ENCODE results near the gene VSTM5. TPM values are rescaled to one million over a fixed set of nuclear protein-coding genes. Genes with fewer than 3 reads are reported as not detected.

Gene VSTM5, protein sequence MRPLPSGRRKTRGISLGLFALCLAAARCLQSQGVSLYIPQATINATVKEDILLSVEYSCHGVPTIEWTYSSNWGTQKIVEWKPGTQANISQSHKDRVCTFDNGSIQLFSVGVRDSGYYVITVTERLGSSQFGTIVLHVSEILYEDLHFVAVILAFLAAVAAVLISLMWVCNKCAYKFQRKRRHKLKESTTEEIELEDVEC
- total RNA-seq (2021) (0.27 to 0.35 TPM (median 0.32 TPM) in 3 replicates), Bru-seq, nascent RNA (percentile 23 among the genes with signal in this experiment)
- long read RNA-seq, experiment 1, partial matches to known transcripts, result 0 of 2 reads
- long read RNA-seq, experiment 1, other reads (novel, unspliced or antisense), result 0 of 2 reads
- long read RNA-seq, experiment 2, result 0 reads
- long read RNA-seq, experiment 3, result 0 reads

DNA sequence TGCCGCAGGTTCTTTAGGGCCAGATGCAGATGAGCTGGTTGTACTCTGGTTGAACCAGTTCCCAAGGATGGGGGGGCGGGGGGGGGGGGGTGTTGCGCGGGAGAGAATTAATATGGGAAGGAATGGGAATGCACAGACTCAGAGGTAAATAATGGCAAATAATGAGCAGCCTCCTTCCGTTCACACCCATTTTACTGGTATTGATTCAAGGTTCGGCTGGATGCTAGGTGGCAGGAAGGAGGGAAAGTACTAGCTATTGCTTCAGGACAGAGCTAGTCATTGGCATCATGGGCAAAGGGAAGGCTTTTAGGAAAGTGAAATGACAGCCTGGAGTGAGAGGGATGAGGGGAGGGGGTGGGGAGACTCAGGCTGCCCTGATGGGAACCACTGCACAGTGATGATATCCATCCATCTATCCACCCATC, at the start of gene VSTM5:
TSS of gene VSTM5 (minus strand) at position 25 of the 425 bp plus-strand sequence. CDS start 116 bp downstream, outside the sequence.
- no peaks in the 10 kb centered on the region for H3K36me3 Mint-ChIP-seq
- H3K4me3 Mint-ChIP-seq, result peak within 1 kb of the TSS; percentile 58
- ChIA-PET CTCF (interaction anchor here (0.6 to 1.6 kb wide), 6 partner anchors 30 to 452 kb away, joined by 3 to 8 read pairs (median 4); no protein-coding TSS in a partner anchor), POLR2A (interaction anchor here (0.7 to 0.8 kb wide), 2 partner anchors 67 to 798 kb away, joined by 3 to 5 read pairs; partner anchors contain the start of gene MED17)
- H3K27me3 Mint-ChIP-seq (ENCODE audit: low read depth), result peaks cover 16% of the 10 kb centered on the region
- TF ChIP-seq, protein P1, sequence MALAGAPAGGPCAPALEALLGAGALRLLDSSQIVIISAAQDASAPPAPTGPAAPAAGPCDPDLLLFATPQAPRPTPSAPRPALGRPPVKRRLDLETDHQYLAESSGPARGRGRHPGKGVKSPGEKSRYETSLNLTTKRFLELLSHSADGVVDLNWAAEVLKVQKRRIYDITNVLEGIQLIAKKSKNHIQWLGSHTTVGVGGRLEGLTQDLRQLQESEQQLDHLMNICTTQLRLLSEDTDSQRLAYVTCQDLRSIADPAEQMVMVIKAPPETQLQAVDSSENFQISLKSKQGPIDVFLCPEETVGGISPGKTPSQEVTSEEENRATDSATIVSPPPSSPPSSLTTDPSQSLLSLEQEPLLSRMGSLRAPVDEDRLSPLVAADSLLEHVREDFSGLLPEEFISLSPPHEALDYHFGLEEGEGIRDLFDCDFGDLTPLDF (CRISPR knock-in tag; IDR thresholded peaks at IDR 0.05), result no peak
- TF ChIP-seq ERG (CRISPR knock-in tag; IDR thresholded peaks at IDR 0.05) (no peak), RELA (CRISPR knock-in tag; IDR thresholded peaks at IDR 0.05; ENCODE audit: borderline replicate concordance) (no peak), MYBL2 (CRISPR knock-in tag; IDR thresholded peaks at IDR 0.05) (no peak), SMAD4 (CRISPR knock-in tag; IDR thresholded peaks at IDR 0.05) (no peak), ZBTB21 (CRISPR knock-in tag; IDR thresholded peaks at IDR 0.05; ENCODE audit: borderline replicate concordance) (no peak), FOXJ3 (CRISPR knock-in tag; IDR thresholded peaks at IDR 0.05; ENCODE audit: borderline replicate concordance) (no peak), FOXK1 (CRISPR knock-in tag; IDR thresholded peaks at IDR 0.05) (no peak), OVOL2 (CRISPR knock-in tag; IDR thresholded peaks at IDR 0.05; ENCODE audit: borderline replicate concordance) (no peak)
- TF ChIP-seq, protein P2, sequence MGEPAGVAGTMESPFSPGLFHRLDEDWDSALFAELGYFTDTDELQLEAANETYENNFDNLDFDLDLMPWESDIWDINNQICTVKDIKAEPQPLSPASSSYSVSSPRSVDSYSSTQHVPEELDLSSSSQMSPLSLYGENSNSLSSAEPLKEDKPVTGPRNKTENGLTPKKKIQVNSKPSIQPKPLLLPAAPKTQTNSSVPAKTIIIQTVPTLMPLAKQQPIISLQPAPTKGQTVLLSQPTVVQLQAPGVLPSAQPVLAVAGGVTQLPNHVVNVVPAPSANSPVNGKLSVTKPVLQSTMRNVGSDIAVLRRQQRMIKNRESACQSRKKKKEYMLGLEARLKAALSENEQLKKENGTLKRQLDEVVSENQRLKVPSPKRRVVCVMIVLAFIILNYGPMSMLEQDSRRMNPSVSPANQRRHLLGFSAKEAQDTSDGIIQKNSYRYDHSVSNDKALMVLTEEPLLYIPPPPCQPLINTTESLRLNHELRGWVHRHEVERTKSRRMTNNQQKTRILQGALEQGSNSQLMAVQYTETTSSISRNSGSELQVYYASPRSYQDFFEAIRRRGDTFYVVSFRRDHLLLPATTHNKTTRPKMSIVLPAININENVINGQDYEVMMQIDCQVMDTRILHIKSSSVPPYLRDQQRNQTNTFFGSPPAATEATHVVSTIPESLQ (CRISPR knock-in tag; IDR thresholded peaks at IDR 0.05), result no peak
- no peaks in the 10 kb centered on the region for H3K9me3 Mint-ChIP-seq
- no peak for ATAC-seq
- no peak within 1 kb of the TSS for H3K27ac Mint-ChIP-seq
- peaks cover 19% of the 10 kb centered on the region for H3K4me1 Mint-ChIP-seq
- DNase-seq (ENCODE audit: low spot score), result no peak

DNA sequence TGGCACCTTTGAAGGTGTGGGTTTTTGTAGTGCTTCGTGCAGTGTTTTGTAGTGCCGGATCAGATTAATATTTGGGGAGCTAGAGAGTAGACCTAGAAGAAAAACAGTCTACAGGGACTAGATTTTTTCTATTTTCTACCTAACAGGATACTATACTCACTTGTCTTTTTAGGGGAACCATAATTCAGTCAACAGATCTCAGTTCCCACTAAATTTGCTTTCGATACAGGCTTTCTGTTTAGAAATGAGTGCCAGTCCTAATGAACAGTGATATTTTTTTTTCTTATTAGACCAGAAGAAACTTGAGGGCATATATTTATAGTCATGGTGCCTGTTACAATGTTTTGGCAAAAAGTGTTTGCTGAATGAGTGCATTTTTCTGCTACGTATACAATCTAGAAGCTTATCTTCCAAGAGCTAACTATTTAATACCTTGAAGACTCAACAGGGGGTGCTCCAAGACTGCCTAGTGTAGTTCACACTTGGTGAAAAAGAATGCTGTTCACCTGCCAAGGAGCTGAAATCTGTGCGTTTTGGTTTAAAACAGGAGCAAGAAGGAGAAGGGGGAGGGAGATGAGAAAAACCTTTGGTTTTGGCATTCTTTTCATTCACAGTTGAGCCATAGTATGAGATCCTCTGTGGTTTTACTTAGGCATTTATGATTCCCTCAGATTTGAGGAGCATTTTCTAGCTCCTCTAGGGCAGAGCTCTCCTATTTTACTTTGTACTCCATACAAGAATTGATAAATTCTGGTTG, 44.9 kb upstream of the VSTM5 start:
- peak; percentile 20 for DNase-seq (ENCODE audit: low spot score)
- TF ChIP-seq HMGXB4 (CRISPR knock-in tag; IDR thresholded peaks at IDR 0.05) (no peak), MXD4 (CRISPR knock-in tag; IDR thresholded peaks at IDR 0.05; ENCODE audit: borderline replicate concordance) (no peak), AR (CRISPR knock-in tag; IDR thresholded peaks at IDR 0.05) (no peak), MAX (CRISPR knock-in tag; IDR thresholded peaks at IDR 0.05) (no peak), ZNF121 (CRISPR knock-in tag; IDR thresholded peaks at IDR 0.05) (no peak), ZNF512 (CRISPR knock-in tag; IDR thresholded peaks at IDR 0.05; ENCODE audit: borderline replicate concordance) (no peak), ZNF423 (CRISPR knock-in tag; IDR thresholded peaks at IDR 0.05) (no peak), ZNF263 (CRISPR knock-in tag; IDR thresholded peaks at IDR 0.05; ENCODE audit: low read depth) (no peak), ZNF317 (CRISPR knock-in tag; IDR thresholded peaks at IDR 0.05; ENCODE audit: borderline replicate concordance, low read depth) (no peak), TEAD4 (CRISPR knock-in tag; IDR thresholded peaks at IDR 0.05) (no peak), SMAD3 (CRISPR knock-in tag; IDR thresholded peaks at IDR 0.05; ENCODE audit: borderline replicate concordance) (no peak)

More for the DNA sequence above, 44.9 kb upstream of the VSTM5 start:
- Mint-ChIP-seq H3K27me3 (ENCODE audit: low read depth) (peaks cover 10% of the 10 kb centered on the region), H3K4me3 (no peak overlapping the region), H3K27ac (no peak overlapping the region), H3K36me3 (peaks cover 10% of the 10 kb centered on the region), H3K9me3 (peaks cover 29% of the 10 kb centered on the region), H3K4me1 (no peaks in the 10 kb centered on the region)
- peak; percentile 96 for ATAC-seq
- ChIA-PET POLR2A (interaction anchor here (0.6 kb wide), 2 partner anchors 337 to 598 kb away, joined by 3 read pairs; no protein-coding TSS in a partner anchor), CTCF (interaction anchor here (0.6 to 2.2 kb wide), 95 partner anchors 8 to 846 kb away, joined by 3 to 37 read pairs (median 5); partner anchors contain the start of genes ANKRD49, C11orf54, C11orf97 and GPR83)

All from WTC11 (cell line).